GM18861 (cell line): ENCODE data around the gene RPS15.

Experiments
- ATAC-seq: cut with Tn5 transposase; IDR thresholded peaks from one replicate; pipeline ENCODE4 v1.9.1; 2021; ENCODE audit not compliant: unreplicated experiment

Gene RPS15

GRCh38 chr19:1481893-1482360 lies 43.7 kb downstream of the RPS15 start:
- ATAC-seq, result no peak

GRCh38 chr19:1482361-1483130 lies 44.4 kb downstream of the RPS15 start:
- no peak for ATAC-seq

- no peak for ATAC-seq
Measured at GRCh38 chr19:1483131-1483978, 45.2 kb downstream of the RPS15 start.

- no peak for ATAC-seq
Measured at GRCh38 chr19:1483979-1484428, 45.8 kb downstream of the RPS15 start.

GRCh38 chr19:1486720-1487575 lies 48.8 kb downstream of the RPS15 start:
- ATAC-seq, result no peak

- ATAC-seq, result no peak
Measured at GRCh38 chr19:1487576-1488281, 49.5 kb downstream of the RPS15 start.

GRCh38 chr19:1488282-1488601 lies 50.0 kb downstream of the RPS15 start:
- no peak for ATAC-seq

GRCh38 chr19:1489463-1490310 lies 51.5 kb downstream of the RPS15 start:
- ATAC-seq, result no peak
